Gastroesophageal sphincter (tissue), 4 donors: ENCODE data around the gene LPP. TPM values are rescaled to one million over a fixed set of nuclear protein-coding genes. Genes with fewer than 3 reads are reported as not detected.
A peak's percentile ranks its signal among the peaks of the same experiment; 100 is the strongest.

Source experiments
- ATAC-seq: fragments of 150-250 bp; one replicate; pipeline ENCODE4 v1.9.1; 2016; ENCODE audit warnings: mild to moderate bottlenecking, moderate library complexity
- H3K27ac ChIP-seq, 4 donors: fragments of 200-600 bp; sonication (generic) in 3 of 4; 1 replicate in 3 of 4; 2 replicates in 1 of 4; pipeline ENCODE4 v1.5.1; 2016 to 2019
- H3K27me3 ChIP-seq: fragments of 200-600 bp; sonication (generic); one replicate; pipeline ENCODE4 v1.5.1; 2019
- H3K36me3 ChIP-seq, 2 donors: fragments of 200-600 bp; sonication (generic); one replicate each; pipeline ENCODE4 v1.5.1; 2019; ENCODE audit warnings: control low read depth in 1 of 2
- H3K4me1 ChIP-seq, 3 donors: fragments of 200-600 bp; sonication (generic); 1 replicate in 2 of 3; 2 replicates in 1 of 3; pipeline ENCODE4 v1.5.1; 2016 to 2019; ENCODE audit warnings: control low read depth in 2 of 3
- H3K4me3 ChIP-seq, 2 donors: fragments of 200-600 bp; sonication (generic); one replicate each; pipeline ENCODE4 v1.5.1; 2019; ENCODE audit warnings: mild to moderate bottlenecking in 1 of 2, moderate library complexity in 1 of 2
- H3K9me3 ChIP-seq, 3 donors: fragments of 200-600 bp; sonication (generic); one replicate each; pipeline ENCODE4 v1.5.1; 2017 to 2019; ENCODE audit warnings: control low read depth in 2 of 3
- EP300 ChIP-seq: sonication (generic); formaldehyde crosslinking; IDR thresholded peaks from one replicate; pipeline ENCODE4 v1.6.1; 2017; ENCODE audit warnings: antibody characterized with exemption, mild to moderate bottlenecking
- POLR2A ChIP-seq, 2 donors: fragments of 450-650 bp; IDR thresholded peaks; one replicate each; pipeline ENCODE4 v1.6.1; 2017; ENCODE audit warnings: antibody characterized with exemption in 2 of 2, mild to moderate bottlenecking in 2 of 2, moderate library complexity in 1 of 2
- POLR2AphosphoS5 ChIP-seq: sonication (generic); formaldehyde crosslinking; IDR thresholded peaks from one replicate; pipeline ENCODE4 v1.6.1; 2017; ENCODE audit warnings: antibody characterized with exemption
- WGBS, 2 donors: methylation state at CpG; one replicate each; pipeline ENCODE4 v1.1.5; 2018; ENCODE audit warnings: low coverage in 1 of 2; 5-methylcytosine and 5-hydroxymethylcytosine counted together
- total RNA-seq, 4 donors: library from RNA; depleted of rRNA; stranded (reverse); fragments of >200 nt; gene quantifications; one replicate each; pipeline ENCODE4 v1.1.0, GENCODE V29; 2016
- TF ChIP-seq, protein P1 (sequence below), 4 experiments: fragments of 200-600 bp in 2 of 4; fragments of 450-650 bp in 2 of 4; sonication (generic) in 1 of 4; IDR thresholded peaks; one replicate each; pipeline ENCODE4 v1.5.1; 2017 to 2019; ENCODE audit warnings: antibody characterized with exemption in 4 of 4, mild to moderate bottlenecking in 2 of 4, moderate library complexity in 2 of 4

Gene LPP
- total RNA-seq, 4 donors from 2014 or later = 1,243 to 2,297 (median 2,164) TPM

DNA sequence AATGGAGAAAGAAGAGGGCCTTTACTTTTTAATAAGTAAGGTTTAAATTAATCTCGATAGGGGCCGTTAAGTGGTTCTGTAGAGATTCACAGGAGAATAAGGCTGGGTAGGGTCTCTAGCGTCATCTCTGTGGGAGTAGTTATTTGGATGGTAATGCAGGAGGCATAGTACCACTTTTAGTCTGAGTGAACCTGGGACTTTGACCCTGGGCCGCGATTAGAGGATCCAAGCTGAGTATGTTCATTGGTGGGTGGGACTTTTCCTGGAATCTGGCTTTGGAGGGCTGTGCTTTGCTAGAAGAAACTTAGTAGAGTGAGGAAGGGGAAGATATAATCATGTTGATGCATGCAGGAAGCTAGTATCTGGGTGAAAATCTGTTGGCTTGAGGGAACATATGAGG lies 4.0 kb downstream of the LPP start:
- Histone ChIP-seq H3K4me3 (peak overlapping the region in 1 of 2 donors; percentile 89), H3K27ac (peak overlapping the region; percentile 88 to 100 (median 96)), H3K4me1 (peaks cover 5 to 84% (median 9%) of the 10 kb centered on the region in 3 donors), H3K9me3 (no peaks in the 10 kb centered on the region), H3K27me3 (no peaks in the 10 kb centered on the region), H3K36me3 (no peaks in the 10 kb centered on the region)
- 48 to 49% methylated on average over 3 to 5 of the region's 5 CpGs for WGBS, 2 donors
- no peak for ATAC-seq
- no peak for TF ChIP-seq POLR2AphosphoS5
- TF ChIP-seq POLR2A (IDR thresholded peaks at IDR 0.05) = no peak
- TF ChIP-seq, protein P1, sequence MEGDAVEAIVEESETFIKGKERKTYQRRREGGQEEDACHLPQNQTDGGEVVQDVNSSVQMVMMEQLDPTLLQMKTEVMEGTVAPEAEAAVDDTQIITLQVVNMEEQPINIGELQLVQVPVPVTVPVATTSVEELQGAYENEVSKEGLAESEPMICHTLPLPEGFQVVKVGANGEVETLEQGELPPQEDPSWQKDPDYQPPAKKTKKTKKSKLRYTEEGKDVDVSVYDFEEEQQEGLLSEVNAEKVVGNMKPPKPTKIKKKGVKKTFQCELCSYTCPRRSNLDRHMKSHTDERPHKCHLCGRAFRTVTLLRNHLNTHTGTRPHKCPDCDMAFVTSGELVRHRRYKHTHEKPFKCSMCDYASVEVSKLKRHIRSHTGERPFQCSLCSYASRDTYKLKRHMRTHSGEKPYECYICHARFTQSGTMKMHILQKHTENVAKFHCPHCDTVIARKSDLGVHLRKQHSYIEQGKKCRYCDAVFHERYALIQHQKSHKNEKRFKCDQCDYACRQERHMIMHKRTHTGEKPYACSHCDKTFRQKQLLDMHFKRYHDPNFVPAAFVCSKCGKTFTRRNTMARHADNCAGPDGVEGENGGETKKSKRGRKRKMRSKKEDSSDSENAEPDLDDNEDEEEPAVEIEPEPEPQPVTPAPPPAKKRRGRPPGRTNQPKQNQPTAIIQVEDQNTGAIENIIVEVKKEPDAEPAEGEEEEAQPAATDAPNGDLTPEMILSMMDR (IDR thresholded peaks at IDR 0.05) = no peak
- TF ChIP-seq EP300 = no peak

GRCh38 chr3:188158731-188159310 lies 4.9 kb downstream of the LPP start:
- WGBS, 2 donors = 45 to 50% methylated on average over 6 to 7 of the region's 9 CpGs
- Histone ChIP-seq H3K4me1 (peaks cover 10 to 88% (median 17%) of the 10 kb centered on the region in 3 donors), H3K27me3 (no peaks in the 10 kb centered on the region), H3K36me3 (no peaks in the 10 kb centered on the region), H3K4me3 (peak overlapping the region; percentile 15 to 22), H3K9me3 (no peaks in the 10 kb centered on the region), H3K27ac (peak overlapping the region; percentile 88 to 100 (median 96))
- ATAC-seq = no peak
- TF ChIP-seq POLR2AphosphoS5 (no peak), EP300 (no peak), POLR2A (IDR thresholded peaks at IDR 0.05) (no peak)
- TF ChIP-seq, protein P1 (IDR thresholded peaks at IDR 0.05) = no peak

DNA sequence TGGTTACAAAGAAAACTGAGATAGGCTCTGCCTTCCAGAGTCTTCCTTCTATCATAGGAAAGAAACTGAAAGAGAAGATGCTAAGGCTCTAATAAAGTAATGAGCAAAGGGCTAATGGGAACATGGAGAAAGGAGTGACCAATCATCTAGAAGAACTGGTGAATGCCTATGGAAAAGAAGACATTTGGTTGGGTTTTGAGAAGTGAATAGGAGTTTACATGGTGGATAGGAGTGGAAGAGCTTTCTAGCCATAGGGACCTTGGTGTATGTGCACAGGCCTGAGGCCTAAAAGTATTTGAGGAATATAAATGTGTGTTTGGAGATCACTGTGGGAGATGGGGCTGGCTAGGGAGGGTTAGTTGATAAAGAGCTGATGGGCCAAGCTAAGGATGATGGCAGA lies 6.8 kb downstream of the LPP start:
- Histone ChIP-seq H3K27ac (peak overlapping the region; percentile 45 to 100 (median 96)), H3K36me3 (no peaks in the 10 kb centered on the region), H3K4me3 (no peak overlapping the region), H3K9me3 (no peaks in the 10 kb centered on the region), H3K4me1 (peaks cover 10 to 100% (median 31%) of the 10 kb centered on the region in 3 donors), H3K27me3 (no peaks in the 10 kb centered on the region)
- no peak for ATAC-seq
- TF ChIP-seq EP300 (no peak), POLR2AphosphoS5 (no peak)

- no peak for ATAC-seq
- Histone ChIP-seq H3K27me3 (no peaks in the 10 kb centered on the region), H3K27ac (peak overlapping the region; percentile 52 to 100 (median 84)), H3K4me1 (peaks cover 11 to 100% (median 33%) of the 10 kb centered on the region in 3 donors), H3K9me3 (no peaks in the 10 kb centered on the region), H3K4me3 (no peak overlapping the region), H3K36me3 (no peaks in the 10 kb centered on the region)
- WGBS, 2 donors = 0 to 17% methylated on average over 1 to 2 of the region's 2 CpGs
- TF ChIP-seq, protein P1 (IDR thresholded peaks at IDR 0.05) = no peak
- TF ChIP-seq EP300 = no peak
- TF ChIP-seq POLR2AphosphoS5 = no peak
- no peak for TF ChIP-seq POLR2A (IDR thresholded peaks at IDR 0.05)
Observed at GRCh38 chr3:188164248-188164687, 10.3 kb downstream of the LPP start.

DNA sequence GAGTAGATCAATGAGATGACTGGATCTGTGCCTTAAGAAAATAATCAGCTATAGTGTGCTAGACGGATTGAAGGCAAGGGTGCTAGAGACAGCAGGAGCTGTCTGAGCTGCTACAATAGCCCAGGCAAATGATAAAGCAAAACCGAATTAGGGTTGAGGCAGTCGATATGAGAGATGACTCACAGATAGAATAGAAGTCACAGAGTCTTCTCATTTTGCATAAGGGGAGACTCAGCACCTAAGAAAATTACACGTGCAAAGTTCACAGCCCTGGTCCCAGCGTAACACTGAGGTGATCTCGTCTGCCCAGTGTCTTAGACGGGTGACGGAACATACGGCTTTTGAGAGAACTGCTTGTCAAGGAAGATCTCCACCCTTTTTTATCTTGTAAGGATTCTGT lies 11.6 kb downstream of the LPP start:
- 41 to 66% methylated on average over 7 to 9 of the region's 9 CpGs for WGBS, 2 donors
- ATAC-seq = no peak
- H3K36me3 ChIP-seq = no peaks in the 10 kb centered on the region
- no peak overlapping the region for H3K4me3 ChIP-seq
- TF ChIP-seq POLR2AphosphoS5 = no peak
- TF ChIP-seq POLR2A (IDR thresholded peaks at IDR 0.05) = no peak
- TF ChIP-seq EP300 = no peak
- H3K4me1 ChIP-seq = peaks cover 13 to 100% (median 39%) of the 10 kb centered on the region in 3 donors
- H3K27ac ChIP-seq = peak overlapping the region; percentile 64 to 100 (median 82)
- H3K9me3 ChIP-seq = no peaks in the 10 kb centered on the region
- no peaks in the 10 kb centered on the region for H3K27me3 ChIP-seq

DNA sequence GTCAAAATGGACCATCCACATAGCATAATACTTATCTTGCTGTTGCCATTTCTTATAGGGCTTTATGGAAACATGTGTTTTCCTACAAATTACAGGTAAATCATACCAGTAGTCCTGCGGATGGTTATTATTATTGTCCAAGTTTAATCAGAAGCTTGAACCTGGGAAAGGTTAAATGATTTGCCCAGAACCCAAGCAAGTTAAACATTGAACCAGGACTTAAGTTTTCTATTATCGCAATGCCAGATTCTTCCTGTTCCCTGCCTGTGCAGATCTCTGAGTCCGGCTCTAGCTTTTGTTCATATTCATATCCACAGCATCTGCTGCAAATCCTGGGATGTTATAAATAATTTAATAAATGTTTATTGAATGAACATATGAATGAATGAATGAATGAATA lies 12.5 kb downstream of the LPP start:
- Histone ChIP-seq H3K9me3 (no peaks in the 10 kb centered on the region), H3K4me3 (no peak overlapping the region), H3K27ac (peak overlapping the region; percentile 60 to 100 (median 80)), H3K36me3 (no peaks in the 10 kb centered on the region), H3K27me3 (no peaks in the 10 kb centered on the region), H3K4me1 (peaks cover 9 to 100% (median 44%) of the 10 kb centered on the region in 3 donors)
- ATAC-seq = no peak
- 53 to 86% methylated on average over 3 of the region's 3 CpGs for WGBS, 2 donors
- no peak for TF ChIP-seq EP300
- TF ChIP-seq, protein P1 (IDR thresholded peaks at IDR 0.05) = no peak
- TF ChIP-seq POLR2AphosphoS5 = no peak
- TF ChIP-seq POLR2A (IDR thresholded peaks at IDR 0.05) = no peak
